Fibroblast of skin of left biceps (primary cell): ENCODE results near the gene GABRA5.
"Not testable (repeated sequence)": the region's sequence is repeated elsewhere in the genome, so short reads cannot be mapped to it uniquely, and the experiment has no call there.

Source experiments
- DNase-seq, 2 experiments: peaks; one replicate each; pipeline ENCODE4 v3.0.0-alpha.2; 2013; ENCODE audit warnings: low read depth in 2 of 2

Gene GABRA5

DNA sequence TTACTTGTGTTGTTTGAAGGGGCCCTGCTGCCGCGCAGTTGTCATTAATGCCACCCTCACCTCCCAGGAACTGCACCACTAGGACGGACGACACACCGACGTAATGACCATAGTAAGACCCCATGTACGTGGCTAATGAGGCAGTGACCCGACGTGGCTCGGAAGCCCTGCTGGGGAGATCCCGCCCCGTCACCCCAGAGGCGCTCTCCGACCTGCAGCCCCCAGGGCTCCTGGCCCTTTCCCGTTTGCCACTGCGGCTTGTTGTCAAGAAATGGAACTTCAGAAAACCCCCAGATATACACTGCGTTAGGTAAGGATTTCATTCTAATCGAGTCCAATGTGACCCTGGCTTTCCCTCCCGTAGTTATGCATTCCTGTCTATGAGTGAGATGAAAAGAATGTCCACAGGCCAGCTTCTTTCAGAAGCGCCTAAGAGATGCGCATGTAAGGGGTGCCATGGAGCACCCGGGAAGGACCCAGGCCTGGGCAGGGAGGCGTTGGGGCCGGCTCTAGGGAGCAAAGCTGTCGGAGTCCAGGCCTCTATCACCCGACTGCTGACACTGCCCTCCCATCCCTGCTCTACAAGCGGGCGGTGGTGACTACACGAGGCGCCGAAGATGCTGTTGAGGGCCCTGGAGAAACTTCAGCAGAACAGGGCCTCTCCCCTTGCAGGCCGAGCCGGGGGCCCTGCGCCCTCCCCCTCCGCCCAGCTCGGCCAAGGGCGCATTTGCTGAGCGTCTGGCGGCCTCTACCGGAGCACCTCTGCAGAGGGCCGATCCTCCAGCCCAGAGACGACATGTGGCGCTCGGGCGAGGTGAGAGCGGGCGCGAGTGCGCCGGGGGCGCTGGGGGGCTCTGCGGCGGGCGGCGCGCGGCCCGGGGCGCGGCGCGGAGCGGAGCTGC, at the start of gene GABRA5:
Gene GABRA5 (plus strand): TSS at position 765 of the 902 bp plus-strand sequence. CDS start 2,187 bp downstream, outside the sequence.
- DNase-seq, result peak in 1 of 2 experiments; percentile 20

DNA sequence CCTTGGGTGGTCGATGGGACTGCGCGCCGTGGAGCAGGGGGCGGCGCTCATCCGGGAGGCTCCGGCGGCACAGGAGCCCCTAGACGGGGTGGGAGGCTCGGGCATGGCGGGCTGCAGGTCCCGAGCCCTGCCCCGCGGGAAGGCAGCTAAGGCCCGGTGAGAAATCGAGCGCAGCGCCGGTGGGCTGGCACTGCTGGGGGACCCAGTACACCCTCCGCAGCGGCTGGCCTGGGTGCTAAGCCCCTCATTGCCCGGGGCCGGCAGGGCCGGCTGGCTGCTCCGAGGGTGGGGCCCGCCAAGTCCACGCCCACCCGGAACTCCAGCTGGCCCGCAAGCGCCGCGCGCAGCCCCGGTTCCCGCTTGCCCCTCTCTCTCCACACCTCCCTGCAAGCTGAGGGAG, 35.7 kb upstream of the GABRA5 start:
- DNase-seq, result not testable (repeated sequence)

DNA sequence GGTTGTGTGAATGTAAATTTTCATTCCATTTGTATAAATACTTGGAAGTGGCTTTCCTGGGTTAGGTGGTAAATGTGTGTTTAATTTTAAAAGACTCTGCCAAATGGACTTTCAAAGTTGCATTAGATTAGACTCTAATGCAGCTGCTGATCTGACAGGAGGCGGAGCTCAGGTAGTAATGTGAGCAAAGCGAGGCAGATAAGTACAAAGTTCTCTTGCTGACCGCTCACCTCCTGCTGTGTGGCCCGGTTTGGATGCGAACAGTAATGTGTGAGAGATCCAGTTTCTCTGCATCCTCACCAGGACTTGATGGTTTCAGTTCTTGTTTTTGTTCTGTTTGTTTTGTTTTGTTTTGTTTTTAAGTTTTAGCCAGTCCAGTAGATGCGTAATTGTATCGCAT, 34.9 kb upstream of the GABRA5 start:
- DNase-seq, result no peak

DNA sequence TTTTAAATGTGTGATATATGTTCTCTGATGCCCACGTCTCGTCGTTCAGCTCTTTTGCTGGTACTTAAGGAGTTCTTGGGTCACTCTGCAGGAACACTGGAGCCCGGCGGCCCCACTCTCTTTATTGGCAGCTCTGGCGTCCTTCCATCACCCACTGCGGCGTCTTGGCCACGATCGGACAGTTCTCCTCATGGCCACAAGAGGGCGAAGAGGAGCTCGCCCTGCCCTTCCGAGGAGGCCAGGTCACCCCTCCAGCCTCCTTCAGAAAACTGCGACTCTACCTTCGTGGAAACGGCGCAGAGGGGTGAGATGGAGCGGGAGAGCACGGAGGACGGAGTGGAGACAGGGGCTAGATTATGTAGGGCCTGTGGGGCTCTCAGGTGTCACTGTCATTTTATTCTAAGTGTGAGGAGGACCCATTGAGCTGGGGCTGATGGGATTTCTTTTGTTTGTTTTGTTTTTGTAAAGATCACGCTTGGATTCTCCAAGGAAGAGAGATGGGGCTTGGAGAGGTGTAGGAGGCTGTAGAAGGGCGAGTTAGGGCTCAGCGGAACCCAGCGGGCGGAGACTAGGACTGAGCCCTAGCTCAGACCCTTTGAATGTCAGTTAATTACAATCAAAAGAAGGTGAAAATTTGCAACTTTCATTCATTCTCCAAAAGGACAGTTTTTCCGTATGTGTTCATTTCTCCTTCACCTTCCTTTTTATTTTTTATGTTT, 28.0 kb upstream of the GABRA5 start:
- DNase-seq, result no peak

DNA sequence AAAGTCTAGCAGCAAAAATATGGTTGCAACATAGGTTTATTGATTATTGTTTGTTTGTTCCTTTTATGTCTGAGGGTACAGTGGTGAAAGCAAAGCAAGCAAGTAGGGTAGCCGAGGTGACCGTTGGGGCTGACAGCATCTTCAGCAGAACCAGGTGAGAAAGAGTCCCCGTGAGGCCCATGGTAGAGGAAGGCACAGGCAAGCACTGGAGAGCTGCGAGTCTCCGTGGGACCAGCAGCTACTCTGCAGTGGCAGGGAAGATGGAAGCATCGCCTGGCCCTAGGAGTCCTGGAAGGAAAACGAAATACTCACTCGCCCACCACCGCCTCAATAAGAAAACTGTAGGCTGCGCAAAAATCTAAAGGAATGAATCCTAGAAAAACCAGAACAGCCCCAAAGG, 25.3 kb upstream of the GABRA5 start:
- no peak for DNase-seq

DNA sequence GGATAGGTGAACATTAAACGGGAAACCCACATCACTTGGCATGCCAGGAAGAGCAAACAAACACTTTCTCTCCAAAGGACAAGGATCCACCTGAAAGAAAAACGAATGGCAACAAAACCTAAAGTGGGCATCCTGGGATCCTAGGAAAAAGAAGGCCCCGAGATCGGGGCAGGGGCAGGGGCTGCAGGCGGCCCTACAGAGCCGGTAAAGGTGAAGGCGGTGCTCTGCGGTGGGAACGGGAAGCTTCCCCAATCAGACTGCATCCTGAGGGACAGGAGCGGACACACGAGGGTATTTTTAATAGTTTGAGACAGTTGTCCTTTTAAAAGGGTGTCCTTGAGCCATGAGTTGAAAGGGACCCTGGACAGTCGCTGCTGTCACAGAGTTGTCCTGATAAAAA, 24.9 kb upstream of the GABRA5 start:
- no peak for DNase-seq

DNA sequence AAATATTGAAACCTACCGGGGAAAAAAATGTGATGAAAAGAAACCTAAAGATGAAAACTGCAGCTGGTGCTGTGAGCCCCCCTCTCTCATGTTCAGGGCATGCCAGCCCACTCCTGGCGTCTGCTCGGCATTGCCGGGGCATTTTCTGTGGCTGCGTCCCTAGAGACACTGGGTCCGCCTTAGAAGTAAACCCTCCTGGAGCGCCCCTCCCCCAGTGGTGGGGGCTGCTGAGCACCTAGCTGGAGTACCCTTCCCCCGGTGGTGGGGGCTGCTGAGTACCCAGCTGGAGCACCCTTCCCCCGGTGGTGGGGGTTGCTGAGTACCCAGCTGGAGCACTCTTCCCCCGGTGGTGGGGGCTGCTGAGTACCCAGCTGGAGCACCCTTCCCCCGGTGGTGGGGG, 24.5 kb upstream of the GABRA5 start:
- DNase-seq, result no peak

DNA sequence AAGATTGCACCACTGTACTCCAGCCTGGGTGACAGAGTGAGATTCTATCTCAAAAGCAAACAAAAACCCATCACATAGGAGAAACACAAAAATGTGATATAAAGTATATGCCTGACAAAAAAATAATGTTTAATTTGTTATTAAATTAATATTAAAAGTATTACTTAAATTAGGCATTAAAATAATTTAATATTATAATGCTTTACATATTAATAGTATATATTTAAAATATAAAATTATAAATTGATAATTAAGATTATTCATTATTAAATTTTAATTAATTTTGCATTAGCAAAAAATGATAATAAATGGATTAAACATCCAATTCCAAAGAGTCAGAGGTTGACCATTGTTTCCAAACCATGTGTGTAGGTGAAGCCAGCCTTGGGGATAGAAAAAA, 22.0 kb upstream of the GABRA5 start:
- no peak for DNase-seq

DNA sequence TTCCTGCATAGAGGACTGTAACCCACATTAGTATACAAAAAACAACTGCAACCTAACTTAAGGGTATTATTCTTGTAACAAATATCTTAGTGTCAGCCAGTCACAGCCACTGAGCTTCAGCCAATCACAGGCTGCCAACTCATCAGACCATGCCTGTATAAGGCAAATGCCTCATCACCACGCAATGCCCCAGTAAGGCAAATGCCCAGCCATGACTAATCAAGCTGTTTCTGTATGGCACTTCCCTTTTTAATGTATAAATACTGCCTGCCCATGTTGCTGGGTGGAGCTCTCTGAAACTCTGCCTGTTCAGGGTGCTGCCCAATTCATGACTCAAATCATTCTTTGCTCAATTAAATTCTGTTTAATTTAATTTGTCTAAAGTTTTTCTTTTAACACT, 18.4 kb upstream of the GABRA5 start:
- no peak for DNase-seq

DNA sequence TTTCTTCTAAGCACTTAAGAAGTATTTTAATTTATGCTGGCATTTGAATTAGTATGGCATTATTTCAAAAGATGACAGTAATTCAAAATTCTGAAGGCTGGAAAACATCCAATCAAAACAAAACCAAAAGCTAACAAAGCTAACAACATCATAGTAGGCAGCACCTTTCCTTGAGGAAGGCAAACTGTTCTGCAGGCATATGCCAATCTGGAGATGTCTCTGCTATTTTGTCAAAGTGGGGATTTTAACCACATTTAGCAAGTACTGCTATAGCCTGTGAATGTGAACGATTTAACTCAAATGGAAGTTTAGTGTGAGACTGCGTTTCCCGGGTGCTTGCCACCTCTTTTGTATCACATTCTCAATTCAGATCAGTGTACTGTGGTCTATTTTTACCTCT, 16.7 kb upstream of the GABRA5 start:
- DNase-seq, result no peak

DNA sequence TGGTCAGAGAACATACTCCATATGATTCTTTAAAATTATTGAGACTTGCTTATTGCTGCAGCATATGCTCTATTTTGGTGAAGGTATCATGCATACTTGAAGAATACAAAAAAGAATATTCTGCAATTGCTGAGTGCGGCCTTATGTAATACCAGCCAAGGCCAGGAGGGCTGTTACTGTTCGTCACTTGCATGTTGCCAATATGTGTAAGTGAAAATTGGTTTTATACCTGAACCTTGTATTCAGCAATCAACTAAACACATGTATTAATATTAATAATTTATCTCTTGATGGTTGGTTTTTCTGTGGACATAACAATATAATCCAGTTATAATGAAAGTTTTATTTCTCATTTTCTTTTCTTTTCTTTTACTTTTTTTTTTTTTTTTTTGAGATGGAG, 13.9 kb upstream of the GABRA5 start:
- DNase-seq, result no peak

DNA sequence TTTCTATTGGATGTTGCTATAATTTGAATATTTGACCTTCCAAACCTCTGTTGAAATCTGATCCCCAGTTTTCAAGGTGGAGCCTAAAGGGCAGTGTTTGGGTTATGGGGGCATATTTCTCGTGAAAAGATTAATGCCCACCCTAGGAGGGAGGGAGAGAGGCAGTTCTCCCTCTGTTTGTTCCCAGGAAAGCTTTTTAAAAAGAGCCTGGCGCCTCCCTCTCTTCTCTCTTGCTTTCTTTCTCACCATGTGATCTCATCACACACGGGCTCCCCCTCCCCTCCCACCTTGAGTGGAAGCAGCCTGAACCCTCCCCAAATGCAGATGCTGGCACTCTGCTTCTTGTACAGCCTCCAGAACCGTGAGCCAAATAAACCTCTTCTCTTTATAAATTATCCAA, 12.4 kb upstream of the GABRA5 start:
- DNase-seq, result no peak

DNA sequence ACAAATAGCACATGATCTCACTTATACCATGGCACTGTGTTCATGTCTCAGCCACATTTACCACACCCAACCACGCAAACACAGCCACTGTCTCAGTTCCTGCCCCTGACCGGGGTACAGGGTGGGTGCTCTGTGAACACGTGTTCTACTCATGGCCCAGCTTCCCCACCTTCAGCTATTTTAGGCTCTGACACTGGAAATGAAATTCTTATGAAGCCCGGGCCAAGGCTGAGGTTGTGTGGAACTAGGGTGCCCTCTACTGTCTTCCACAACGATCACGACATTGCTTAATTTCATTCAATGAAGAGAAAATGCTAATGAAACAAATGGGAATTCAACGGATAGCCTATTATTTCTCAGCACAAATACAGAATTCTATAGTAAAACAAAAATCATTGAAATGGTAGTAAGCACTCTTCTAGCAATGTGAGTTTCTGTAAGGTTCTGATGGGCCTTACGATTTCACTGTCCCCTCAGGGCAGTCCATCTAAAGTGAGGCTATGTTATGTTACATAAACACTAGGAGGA, 2.1 kb upstream of the GABRA5 start:
- DNase-seq, result peak in 1 of 2 experiments; percentile 18

DNA sequence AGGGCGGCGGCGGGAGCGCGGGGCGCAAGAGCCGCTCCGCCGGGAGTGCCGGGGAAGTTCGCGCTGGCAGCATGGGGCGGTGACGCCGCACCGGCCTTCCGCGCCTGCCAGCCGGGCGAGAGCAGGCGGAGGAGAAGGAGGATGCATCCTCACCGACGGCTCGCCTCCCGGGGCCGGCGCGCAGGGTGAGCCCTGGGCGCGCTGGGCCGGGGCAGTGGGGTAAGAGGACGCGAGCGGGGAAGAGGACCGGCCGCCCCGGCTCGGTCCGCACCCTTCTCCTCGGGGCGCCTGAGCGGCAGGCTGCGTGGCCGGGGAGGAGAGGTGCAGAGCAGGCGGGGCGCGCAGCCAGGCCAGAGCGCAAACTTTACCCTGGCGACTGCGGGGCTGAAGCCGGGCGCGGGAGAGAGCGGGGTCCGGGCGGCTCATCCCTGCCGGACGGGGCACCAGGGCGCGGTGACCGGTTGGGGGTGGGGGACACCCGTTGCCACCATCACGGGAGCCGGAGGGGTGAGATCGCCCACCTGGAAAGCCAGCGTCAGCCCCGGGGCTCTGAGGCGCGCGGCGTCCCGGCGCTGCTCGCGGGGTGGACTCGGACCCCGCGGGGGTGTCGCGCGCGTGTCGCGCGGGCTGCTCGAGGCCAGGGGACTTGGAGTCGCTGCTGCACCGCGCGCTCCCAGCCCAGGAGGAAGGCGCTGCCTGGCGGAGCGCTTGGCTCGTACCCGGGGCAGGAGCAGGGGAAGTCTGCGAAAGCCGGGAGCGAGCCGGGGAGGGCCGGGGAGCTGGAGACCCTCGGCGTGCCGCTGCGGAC, 542 bp downstream of the GABRA5 start:
- no peak for DNase-seq

DNA sequence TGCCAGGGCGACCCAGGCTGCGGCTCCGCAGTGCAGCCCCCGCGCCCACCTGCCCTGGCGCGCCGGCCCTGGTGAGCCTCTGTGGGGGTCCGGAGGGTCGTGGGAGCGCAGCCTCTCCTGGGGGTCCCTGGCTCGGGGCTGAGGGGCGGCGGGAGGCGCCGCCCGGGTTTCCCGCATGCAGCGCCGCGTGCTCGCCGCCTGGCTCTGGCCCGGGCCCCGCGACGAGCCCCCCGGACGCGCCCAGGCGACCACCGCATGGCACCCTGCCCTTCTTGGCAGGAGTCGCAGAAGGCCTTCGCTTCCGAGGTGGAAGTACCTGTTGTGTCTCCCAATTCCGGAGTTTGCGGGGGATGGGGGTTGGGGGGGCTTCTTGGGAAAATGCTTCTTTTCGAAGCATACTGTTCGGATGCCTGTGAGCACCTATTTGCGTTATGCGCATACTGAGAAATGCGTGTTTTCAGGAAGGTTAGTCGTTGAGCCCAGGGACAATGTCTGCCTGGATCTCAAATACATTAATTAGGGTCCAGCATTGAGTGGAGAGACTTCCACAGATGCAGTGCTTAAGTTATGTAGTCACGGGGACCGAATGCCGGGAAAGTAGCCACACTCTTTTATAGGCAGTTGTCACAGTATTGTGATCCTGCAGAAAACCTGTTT, 1.3 kb downstream of the GABRA5 start:
- DNase-seq, result no peak

DNA sequence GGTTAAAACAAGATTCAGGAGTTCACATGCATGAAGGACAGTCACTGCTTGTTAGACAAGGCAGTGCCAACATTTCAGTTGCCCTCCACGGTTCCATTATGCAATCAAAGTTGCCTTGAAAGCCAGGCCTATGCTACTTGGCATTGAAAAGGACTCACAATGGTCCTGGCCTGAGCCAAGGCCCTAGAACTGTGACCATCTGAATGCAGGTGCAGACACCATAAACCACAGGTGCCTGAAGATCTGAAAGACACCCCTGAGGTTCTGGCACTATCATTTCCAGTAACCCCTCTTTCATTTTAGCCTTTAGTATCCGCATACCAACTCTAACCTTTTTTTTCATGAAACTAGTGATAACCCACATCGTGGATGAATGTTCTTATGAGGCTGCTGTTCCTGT, 2.8 kb downstream of the GABRA5 start:
- no peak for DNase-seq

DNA sequence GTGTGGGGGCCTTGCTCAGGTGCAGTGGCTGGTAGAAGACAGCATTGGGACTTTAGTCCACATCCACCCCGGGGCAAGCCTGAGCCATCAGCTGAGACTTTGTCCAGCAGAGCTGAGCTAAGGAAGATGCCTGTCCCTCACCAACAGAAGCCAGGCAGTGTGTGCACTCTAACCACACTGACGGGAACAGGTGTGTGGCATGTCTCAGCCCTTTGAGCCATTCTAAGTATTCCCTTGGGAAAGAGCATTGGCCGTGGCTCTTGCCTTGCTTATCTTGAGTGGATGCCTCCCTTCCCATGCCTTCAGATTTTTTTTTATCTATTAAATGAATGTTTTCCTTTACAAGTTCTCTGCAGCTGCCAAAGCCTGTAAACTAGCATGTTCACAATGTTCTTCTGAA, 3.5 kb downstream of the GABRA5 start:
- DNase-seq, result no peak

DNA sequence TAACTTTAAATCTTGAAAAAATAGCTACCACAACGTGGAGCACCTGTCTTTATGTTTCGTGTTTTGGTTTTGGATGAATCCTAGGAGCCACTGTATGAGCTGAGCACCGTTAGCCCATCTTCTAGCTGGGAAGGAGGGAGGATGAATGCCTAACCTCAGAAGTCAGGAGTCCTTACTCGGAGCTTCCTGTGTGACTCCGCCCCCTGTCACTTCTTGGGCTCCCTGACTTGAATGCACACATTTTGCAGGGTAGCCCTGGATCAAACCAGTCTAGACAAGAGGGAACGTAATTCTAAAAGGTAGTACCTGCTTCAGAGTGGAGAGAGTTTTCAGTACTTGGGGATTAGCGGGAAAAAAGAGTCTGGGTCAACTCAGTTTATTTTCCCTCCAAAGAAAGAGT, 5.3 kb downstream of the GABRA5 start:
- DNase-seq, result no peak

DNA sequence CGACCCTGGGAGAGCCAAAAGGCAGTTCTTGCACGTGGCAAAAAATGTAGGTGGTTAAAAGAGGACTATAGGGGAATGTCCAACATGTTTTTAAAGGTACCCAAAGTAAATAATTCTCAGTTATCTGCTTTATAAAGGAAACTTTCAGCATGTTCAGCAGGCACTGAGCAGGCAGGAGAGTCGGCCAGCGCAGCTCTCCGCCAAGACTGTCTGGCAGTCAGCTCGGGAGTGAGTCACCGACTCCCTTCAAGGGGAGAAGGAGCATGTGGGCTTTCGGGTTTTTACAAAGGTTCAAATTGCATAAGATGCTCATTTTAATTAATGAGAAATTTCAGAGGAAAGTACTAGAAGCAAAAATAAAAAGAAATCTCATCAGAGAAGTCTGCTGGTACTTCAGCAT, 7.0 kb downstream of the GABRA5 start:
- peak in 1 of 2 experiments; percentile 9 for DNase-seq

DNA sequence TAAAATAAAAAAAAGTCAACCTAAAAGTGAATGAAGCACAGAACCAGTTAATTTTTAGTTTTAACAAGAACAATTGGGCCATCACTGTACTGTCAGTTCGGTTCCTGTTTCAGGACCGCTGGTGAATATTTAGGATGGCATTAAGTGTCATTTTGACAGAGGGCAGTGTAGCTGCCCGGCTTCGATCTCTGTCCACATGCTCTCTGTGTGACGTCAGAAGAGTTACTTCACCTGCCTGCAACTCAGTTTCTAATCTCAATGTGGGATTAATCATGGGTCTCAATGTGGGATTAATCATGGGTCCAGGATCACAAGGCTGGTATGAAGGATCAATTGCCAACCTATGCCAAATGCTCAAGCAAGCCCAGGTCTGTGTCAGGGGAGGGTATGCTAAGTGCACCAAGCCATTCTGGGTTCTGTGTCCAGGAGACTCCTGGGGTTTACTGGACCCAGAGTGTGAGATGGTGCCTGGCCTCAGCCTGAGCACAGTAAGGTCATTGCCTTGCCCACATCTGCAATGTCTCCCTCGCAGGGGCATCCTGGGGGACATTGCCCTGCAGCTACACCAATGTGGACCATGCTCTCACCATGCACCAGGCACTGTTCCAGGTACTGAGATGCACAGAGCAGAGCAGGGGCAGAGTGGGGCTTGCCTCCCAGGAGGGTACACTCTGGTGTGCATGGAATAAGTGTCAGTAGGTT, 8.1 kb downstream of the GABRA5 start:
- DNase-seq, result no peak

DNA sequence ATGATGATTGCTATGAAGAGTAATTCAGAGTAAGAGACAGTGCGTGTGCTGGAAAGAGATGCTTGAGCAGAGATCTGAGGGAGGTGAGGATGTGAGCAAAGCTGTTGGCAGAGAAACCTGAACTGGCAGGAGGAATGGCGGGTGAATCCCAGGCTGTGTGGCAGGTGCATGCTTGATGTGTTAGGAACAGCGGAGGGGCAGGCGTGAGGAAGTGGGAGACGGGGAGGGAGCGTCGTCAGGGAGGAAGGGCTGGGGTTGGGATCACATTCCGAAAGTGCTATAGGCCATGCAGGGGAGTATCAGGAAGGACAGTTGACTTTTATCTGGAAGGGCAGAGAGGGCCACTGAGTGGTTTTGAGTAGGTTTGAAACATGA, 8.6 kb downstream of the GABRA5 start:
- DNase-seq, result no peak
